Myocyte (in vitro differentiated cells): Measurements from ENCODE around the gene IQSEC1. TPM values are rescaled to one million over a fixed set of nuclear protein-coding genes. Genes with fewer than 3 reads are reported as not detected.

Experiments
- DNase-seq: peaks from one replicate; pipeline ENCODE4 v3.0.0-alpha.2; 2012; ENCODE audit warnings: low read depth
- total RNA-seq: library from RNA; depleted of rRNA; stranded (reverse); fragments of >200 nt; gene quantifications from 2 replicates; pipeline ENCODE4 v1.2.3, GENCODE V29; 2014

IQSEC1 gene
- total RNA-seq, 1 donor from 2014 or later: 15.6 TPM

GRCh38 chr3:12910356-12911099 is 162.7 kb downstream of the IQSEC1 start:
- no peak for DNase-seq

- DNase-seq: no peak
Observed at GRCh38 chr3:12909710-12910109, 163.5 kb downstream of the IQSEC1 start.

- DNase-seq: no peak
Observed at GRCh38 chr3:12908859-12909258, 164.4 kb downstream of the IQSEC1 start.

GRCh38 chr3:12908136-12908730 is 165.0 kb downstream of the IQSEC1 start:
- DNase-seq: no peak

- no peak for DNase-seq
Observed at GRCh38 chr3:12907729-12908128, 165.5 kb downstream of the IQSEC1 start.

- DNase-seq: no peak
Observed at GRCh38 chr3:12907296-12907695, 165.9 kb downstream of the IQSEC1 start.

- no peak for DNase-seq
Observed at GRCh38 chr3:12906916-12907290, 166.3 kb downstream of the IQSEC1 start.

GRCh38 chr3:12906141-12906915 is 166.9 kb downstream of the IQSEC1 start:
- no peak for DNase-seq

GRCh38 chr3:12905316-12906071 is 167.7 kb downstream of the IQSEC1 start:
- DNase-seq: peak; percentile 52

- no peak for DNase-seq
Observed at GRCh38 chr3:12904951-12905315, 168.3 kb downstream of the IQSEC1 start.

- no peak for DNase-seq
Observed at GRCh38 chr3:12903881-12904280, 169.3 kb downstream of the IQSEC1 start.

GRCh38 chr3:12903000-12903800 is 170.0 kb downstream of the IQSEC1 start:
- no peak for DNase-seq

GRCh38 chr3:12902181-12902999 is 170.8 kb downstream of the IQSEC1 start:
- no peak for DNase-seq

- peak; percentile 79 for DNase-seq
Observed at GRCh38 chr3:12901623-12902045, 171.6 kb downstream of the IQSEC1 start.

GRCh38 chr3:12900885-12901411 is 172.3 kb downstream of the IQSEC1 start:
- no peak for DNase-seq

GRCh38 chr3:12898965-12899755 is 174.1 kb downstream of the IQSEC1 start:
- DNase-seq: no peak

GRCh38 chr3:12898290-12898964 is 174.8 kb downstream of the IQSEC1 start:
- DNase-seq: no peak
